Measurements from ENCODE around the gene NUP214. TPM values are rescaled to one million over a fixed set of nuclear protein-coding genes. Genes with fewer than 3 reads are reported as not detected.

The NUP214 gene
- 23.0 TPM for polyA plus RNA-seq

DNA sequence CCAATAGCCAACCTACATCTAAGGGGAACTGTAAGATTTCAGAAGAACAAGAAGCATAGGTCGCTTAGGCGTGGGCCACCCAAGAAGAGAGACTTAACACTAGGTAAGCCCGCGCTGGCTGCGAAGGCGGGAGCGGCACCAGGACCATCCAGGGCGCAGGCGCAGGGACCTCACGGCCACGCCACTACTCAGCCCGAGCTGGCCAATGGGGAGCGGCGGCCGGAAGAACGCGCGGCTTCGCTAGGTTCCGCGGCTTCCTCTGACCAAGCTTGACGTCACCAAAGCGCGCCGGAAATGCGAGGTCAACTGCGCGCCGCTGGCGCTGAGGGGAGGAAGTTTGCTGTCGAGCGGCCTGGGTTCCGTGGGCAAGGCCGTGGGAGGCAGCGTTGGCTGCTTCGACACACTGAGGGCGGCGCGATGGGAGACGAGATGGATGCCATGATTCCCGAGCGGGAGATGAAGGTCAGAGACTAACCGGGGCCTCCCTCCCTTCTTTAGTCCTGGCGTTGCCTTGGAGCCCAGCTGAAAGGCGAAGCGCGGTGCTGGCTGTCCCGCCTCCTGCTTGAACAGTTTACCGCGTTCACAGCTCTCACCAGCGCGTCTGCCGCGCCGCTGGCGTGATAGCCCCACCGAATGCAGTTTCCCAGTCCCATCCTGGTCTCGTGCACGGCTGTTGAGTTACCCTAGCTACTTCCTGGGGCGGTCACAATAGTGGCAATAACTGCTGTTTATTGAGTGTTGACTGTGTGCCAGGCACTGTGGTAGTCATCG, at the start of gene NUP214:
TSS of gene NUP214 (plus strand) at position 299 of the 771 bp plus-strand sequence. CDS start at position 418, 119 bp downstream.
- peak within 1 kb of the TSS; percentile 93 to 99 (median 97) for H3K27ac Mint-ChIP-seq
- H3K27me3 Mint-ChIP-seq, result no peaks in the 10 kb centered on the region
- H3K4me1 Mint-ChIP-seq, result peaks cover 17 to 20% (median 18%) of the 10 kb centered on the region in 3 donors
- peak within 1 kb of the TSS; percentile 95 to 99 (median 99) for H3K4me3 Mint-ChIP-seq
- H3K36me3 Mint-ChIP-seq, result no peaks in the 10 kb centered on the region
- H3K9me3 Mint-ChIP-seq, result no peaks in the 10 kb centered on the region

DNA sequence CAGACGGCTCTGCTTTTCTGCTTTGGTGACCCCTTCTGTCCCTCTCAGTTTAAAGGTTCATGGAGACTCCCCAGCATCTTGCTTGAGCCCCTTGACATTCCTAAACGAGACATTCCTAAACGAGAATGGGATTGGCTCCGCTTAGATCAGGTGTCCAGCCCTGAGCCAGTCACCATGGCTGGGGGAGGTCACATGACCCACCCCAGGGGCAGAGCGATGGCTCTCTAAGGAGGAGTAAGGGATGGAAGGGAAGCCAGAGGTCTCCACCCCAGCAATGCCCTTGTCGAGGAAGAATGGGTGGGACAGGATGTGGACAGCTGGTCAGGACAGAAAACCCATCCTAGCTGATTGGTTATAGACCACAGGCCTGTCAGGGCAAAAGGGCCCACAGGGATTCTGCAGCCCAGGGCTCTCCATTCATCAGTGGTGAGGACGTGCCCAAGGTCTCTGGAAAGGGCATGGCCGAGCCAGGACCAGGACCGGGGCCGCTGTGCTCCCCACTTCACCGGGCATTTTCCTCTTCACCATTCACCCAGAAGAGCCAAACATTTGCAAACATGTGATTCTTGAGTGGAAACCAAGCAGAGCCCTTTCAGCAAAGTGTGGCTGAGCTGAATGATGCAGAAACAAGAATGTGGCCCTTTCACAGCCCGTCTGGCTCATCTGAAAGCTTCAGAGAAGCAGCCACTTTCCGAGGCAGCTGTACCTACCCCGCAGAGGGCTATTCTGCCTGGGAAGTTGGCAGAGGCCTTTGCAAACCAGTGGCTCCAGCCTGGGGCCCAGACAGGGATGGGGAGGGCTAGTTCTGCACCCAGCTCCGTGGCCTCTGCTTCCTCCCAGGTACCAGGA, 48.8 kb upstream of the NUP214 start:
- Mint-ChIP-seq H3K9me3 (no peaks in the 10 kb centered on the region), H3K27ac (no peak overlapping the region), H3K4me1 (no peaks in the 10 kb centered on the region), H3K36me3 (no peaks in the 10 kb centered on the region), H3K4me3 (no peak overlapping the region), H3K27me3 (peaks cover 1% of the 10 kb centered on the region)

DNA sequence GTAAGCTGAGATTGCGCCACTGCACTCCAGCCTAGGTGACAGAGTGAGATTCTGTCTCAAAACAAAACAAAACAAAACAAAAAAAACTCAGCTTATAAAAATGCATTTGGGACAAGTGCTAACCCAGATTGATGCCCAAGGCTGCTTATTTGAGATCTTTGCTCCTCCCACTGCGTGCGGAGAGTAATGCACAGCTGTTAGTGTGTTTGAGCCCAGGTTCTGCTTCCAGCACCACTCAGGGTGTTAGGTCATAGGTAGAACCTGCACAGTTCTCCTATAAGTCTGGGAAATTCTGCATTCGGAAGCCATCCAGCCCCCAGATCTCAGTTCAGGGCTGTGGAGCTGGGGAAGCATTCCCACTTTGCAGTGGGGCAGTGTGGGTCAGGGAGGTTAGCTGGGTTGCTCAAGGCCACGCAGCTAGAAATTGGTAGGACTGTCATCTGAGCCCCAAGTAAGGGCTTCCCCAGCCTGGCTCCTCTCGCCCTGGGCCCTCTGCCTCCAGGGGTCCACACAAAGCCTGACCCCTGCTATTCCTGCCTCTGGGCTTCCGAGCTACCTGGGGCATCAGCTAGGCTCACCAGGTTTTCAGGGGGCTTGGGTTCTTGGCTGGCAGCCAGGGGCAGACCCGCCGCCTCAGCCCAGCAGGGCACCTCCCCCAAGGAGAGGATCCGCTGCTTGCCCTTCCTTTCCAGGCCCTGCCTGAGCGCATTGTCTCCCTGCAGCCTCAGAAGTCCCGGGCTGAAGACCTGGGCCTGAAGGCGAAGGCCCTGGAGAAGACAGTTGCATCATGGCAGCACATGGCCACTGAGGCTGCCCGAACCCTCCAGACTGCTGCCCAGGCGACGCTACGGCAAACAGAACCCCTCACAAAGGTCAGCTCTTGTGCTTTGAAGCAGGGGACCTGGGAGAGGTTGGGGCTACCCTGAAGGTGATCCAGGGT, 46.7 kb upstream of the NUP214 start:
- Mint-ChIP-seq H3K4me3 (no peak overlapping the region), H3K9me3 (no peaks in the 10 kb centered on the region), H3K36me3 (no peaks in the 10 kb centered on the region), H3K27me3 (peaks cover 3% of the 10 kb centered on the region), H3K4me1 (no peaks in the 10 kb centered on the region), H3K27ac (peak overlapping the region in 1 of 3 donors; percentile 69)

DNA sequence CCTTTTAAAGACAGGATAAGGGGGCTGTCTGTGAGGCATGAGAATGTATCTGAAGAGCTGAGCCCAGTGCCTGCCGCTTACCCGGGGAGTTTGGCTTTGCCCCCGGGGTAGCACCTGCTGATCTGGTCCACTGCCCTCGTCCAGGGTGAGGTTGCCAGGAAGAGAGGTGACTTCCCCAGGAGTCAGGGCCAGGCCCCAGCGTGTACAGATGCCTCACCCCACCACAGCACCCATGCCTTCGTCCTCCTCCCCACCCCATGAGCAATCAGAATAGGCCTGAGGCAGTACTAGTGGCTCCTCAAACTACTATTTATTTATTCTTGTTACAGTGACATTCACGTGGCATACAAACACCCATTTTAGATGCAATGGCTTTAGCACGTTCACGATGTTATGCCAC, 44.8 kb upstream of the NUP214 start:
- H3K36me3 Mint-ChIP-seq, result no peaks in the 10 kb centered on the region
- no peak overlapping the region for H3K27ac Mint-ChIP-seq
- H3K9me3 Mint-ChIP-seq, result no peaks in the 10 kb centered on the region
- H3K27me3 Mint-ChIP-seq, result peaks cover 3% of the 10 kb centered on the region
- H3K4me3 Mint-ChIP-seq, result no peak overlapping the region
- H3K4me1 Mint-ChIP-seq, result peaks cover 0 to 3% (median 1%) of the 10 kb centered on the region in 3 donors

DNA sequence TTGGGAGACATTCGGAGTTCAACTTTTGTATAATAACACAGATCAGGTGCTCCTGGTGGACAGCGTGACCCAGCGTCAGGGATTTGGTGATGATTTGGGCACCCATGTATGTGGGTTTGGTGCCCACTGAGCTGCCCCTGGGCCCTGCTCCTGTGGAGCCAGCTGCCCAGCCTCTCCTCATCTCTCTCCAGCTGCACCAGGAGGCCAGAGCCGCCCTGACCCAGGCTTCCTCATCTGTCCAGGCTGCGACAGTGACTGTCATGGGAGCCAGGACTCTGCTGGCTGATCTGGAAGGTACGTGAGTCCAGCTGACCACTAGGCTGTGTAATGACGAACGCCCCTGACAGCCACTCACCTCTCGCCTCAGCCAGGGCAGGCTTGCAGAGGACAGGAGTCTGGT, 43.5 kb upstream of the NUP214 start:
- H3K27ac Mint-ChIP-seq, result no peak overlapping the region
- H3K4me3 Mint-ChIP-seq, result no peak overlapping the region
- no peaks in the 10 kb centered on the region for H3K9me3 Mint-ChIP-seq
- H3K4me1 Mint-ChIP-seq, result peaks cover 0 to 3% (median 1%) of the 10 kb centered on the region in 3 donors
- no peaks in the 10 kb centered on the region for H3K36me3 Mint-ChIP-seq
- peaks cover 3% of the 10 kb centered on the region for H3K27me3 Mint-ChIP-seq

DNA sequence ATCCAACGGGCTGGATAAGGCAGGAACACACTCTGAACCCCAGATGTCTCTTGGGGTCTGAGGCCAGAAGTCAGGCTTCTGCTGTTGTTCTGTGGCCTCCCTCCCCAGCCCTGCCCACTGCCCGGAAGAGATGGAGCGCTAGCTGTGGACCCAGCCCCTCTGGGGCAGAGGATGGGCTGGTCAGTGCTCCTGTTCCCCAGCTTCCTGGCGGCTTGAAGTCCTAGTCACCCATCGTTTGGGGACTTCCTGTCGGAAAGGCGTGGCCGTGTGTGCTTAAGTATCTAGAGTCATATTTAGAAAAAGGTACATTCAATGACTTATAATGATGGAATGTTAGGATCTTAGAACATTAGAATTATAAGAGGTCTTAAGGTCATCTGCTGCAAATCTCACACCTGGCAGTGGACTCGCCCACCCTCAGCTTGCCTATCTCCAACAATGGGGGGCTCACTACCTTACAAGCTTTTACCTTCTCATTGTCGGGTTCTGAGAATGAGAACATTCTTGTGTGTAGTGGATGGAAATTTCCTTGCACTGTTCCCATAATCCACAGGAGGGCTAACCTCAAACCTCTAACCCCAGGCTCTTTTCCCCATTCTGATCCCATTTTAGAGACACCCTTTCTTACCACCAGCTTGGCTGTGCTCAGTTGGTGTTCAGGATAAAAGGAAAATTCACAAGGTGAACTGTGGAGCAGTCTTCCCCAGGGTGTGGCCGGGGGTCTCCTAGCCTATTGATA, 42.4 kb upstream of the NUP214 start:
- Mint-ChIP-seq H3K9me3 (no peaks in the 10 kb centered on the region), H3K27me3 (peaks cover 3% of the 10 kb centered on the region), H3K4me3 (no peak overlapping the region), H3K27ac (no peak overlapping the region), H3K4me1 (peaks cover 0 to 3% (median 1%) of the 10 kb centered on the region in 3 donors), H3K36me3 (no peaks in the 10 kb centered on the region)

DNA sequence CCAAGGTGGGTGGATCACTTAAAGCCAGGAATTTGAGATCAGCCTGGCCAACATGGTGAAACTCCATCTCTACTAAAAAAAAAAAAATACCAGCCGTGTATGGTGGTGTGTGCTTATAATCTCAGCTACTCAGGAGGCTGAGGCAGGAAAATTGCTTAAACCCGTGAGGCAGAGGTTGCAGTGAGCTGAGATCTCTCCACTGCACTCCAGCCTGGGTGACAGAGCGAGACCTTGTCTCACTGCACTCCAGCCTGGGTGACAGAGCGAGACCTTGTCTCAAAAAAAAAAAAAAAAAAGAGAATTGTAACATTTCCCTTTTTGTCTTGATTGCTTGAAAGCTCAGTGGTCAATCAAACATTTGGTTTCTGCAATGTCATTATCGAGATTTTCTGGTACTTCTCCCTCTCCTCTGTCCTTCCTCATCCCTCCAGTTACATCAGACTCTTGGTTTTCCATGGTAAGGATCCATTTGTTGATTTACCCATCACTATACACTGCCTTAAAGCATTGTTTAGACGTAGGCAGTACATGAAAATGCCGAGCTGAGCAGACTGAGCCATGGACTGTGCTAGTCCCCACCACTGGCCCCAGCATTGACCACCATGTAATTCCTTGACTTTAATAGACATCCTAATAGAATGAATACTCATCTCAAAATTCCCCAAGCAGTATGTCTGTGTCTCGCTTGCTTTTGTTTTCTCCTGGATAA, 40.6 kb upstream of the NUP214 start:
- Mint-ChIP-seq H3K27me3 (peaks cover 2% of the 10 kb centered on the region), H3K36me3 (no peaks in the 10 kb centered on the region), H3K4me1 (peaks cover 0 to 3% (median 1%) of the 10 kb centered on the region in 3 donors), H3K4me3 (no peak overlapping the region), H3K9me3 (no peaks in the 10 kb centered on the region), H3K27ac (peak overlapping the region in 1 of 3 donors; percentile 80)

DNA sequence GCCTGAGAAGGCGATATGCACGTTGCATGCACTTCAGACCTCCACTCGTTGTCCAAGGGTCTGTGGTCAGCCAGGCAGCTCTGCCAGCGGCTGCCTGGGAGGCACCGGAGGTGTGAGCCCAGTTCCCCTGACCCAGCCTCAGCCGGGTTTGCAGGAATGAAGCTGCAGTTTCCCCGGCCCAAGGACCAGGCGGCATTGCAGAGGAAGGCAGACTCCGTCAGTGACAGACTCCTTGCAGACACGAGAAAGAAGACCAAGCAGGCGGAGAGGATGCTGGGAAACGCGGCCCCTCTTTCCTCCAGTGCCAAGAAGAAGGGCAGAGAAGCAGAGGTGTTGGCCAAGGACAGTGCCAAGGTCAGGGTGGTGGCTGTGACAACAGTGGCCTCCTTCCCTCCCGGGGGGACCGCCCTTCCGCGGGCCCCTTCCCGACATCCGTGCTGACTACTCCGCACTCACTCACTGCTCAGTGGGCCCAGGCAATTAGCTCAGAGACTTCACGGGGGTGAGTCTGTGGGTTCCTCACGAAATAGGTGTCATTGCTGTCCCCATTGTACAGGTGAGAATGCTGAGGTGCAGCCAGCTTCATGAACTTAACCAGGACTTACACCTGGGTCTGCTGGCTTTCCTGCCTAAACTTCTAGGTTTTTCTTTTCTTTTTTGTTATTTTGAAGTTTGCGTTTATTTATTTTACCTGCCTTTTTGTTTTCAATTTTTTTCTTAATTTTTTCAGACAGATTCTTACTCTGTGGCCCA, 39.8 kb upstream of the NUP214 start:
- H3K4me3 Mint-ChIP-seq, result no peak overlapping the region
- peak overlapping the region in 1 of 3 donors; percentile 80 for H3K27ac Mint-ChIP-seq
- no peaks in the 10 kb centered on the region for H3K36me3 Mint-ChIP-seq
- H3K9me3 Mint-ChIP-seq, result no peaks in the 10 kb centered on the region
- peaks cover 2% of the 10 kb centered on the region for H3K27me3 Mint-ChIP-seq
- H3K4me1 Mint-ChIP-seq, result peaks cover 0 to 3% (median 1%) of the 10 kb centered on the region in 3 donors

DNA sequence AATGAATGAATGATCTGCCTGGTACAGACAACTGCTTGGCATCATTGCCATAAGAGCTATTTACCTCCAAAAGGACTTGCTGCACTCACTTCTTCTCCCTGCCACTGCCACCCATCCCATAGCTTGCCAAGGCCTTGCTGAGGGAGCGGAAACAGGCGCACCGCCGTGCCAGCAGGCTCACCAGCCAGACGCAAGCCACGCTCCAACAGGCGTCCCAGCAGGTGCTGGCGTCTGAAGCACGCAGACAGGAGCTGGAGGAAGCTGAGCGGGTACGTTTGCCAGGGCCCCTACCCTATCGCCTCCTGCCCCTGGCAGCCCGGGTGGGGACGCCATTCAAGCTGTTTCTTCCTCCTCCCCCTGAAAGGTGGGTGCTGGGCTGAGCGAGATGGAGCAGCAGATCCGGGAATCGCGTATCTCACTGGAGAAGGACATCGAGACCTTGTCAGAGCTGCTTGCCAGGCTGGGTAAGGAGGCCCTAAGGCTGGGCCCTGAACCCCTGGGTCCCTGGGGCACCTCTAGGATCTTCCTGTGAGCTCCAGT, 38.0 kb upstream of the NUP214 start:
- Mint-ChIP-seq H3K4me3 (no peak overlapping the region), H3K27me3 (no peaks in the 10 kb centered on the region), H3K4me1 (peaks cover 0 to 3% (median 1%) of the 10 kb centered on the region in 3 donors), H3K36me3 (no peaks in the 10 kb centered on the region), H3K9me3 (no peaks in the 10 kb centered on the region), H3K27ac (no peak overlapping the region)

DNA sequence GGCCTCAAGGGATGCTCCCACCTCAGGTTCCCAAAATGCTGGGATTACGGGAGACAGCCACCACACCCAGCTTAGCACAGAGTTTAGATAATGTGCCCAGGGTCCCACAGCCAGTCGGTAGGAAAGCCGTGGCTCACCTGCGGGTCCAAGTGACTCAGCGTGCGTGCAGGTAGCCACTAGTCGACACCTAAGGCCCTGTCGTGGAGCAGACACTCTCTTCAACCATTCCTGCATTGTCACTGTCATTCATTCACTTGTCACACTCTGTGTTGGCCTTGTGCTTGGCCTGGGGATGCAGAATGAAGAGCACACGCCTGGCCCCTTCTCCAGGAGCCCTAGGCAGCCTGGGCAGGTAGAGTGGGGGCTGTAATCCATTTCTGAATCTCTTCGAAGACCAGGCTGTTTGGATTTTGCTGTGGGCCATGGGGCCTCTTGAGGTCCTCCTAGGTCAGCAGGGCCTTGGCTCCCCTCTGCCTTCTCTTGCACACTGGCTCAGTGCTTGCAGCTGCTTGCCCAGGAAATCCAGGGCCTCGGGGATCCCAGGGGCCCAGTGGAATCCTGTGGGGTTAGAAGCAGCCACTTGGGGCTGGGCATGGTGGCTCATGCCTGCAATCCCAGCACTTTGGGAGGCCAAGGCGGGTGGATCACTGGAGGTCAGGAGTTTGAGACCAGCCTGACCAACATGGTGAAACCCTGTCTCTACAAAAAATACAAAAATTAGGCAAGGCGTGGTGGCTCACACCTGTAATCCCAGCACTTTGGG, 35.2 kb upstream of the NUP214 start:
- H3K27me3 Mint-ChIP-seq, result peaks cover 8% of the 10 kb centered on the region
- no peaks in the 10 kb centered on the region for H3K9me3 Mint-ChIP-seq
- no peaks in the 10 kb centered on the region for H3K36me3 Mint-ChIP-seq
- H3K4me3 Mint-ChIP-seq, result no peak overlapping the region
- no peaks in the 10 kb centered on the region for H3K4me1 Mint-ChIP-seq
- H3K27ac Mint-ChIP-seq, result peak overlapping the region in 1 of 3 donors; percentile 10

DNA sequence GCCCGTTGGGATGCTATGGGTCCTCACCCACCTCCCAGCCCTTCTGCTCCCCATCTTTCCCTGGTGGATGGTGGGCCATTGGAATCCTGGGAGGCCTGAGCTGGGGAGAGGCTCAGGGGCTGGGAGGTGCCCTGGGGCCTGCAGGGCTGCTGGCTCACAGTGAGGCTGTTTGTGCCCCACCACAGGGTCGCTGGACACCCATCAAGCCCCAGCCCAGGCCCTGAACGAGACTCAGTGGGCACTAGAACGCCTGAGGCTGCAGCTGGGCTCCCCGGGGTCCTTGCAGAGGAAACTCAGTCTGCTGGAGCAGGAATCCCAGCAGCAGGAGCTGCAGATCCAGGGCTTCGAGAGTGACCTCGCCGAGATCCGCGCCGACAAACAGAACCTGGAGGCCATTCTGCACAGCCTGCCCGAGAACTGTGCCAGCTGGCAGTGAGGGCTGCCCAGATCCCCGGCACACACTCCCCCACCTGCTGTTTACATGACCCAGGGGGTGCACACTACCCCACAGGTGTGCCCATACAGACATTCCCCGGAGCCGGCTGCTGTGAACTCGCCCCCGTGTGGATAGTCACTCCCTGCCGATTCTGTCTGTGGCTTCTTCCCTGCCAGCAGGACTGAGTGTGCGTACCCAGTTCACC, 33.9 kb upstream of the NUP214 start:
- H3K9me3 Mint-ChIP-seq, result no peaks in the 10 kb centered on the region
- peaks cover 0 to 4% (median 3%) of the 10 kb centered on the region in 3 donors for H3K4me1 Mint-ChIP-seq
- H3K27ac Mint-ChIP-seq, result no peak overlapping the region
- no peak overlapping the region for H3K4me3 Mint-ChIP-seq
- peaks cover 1% of the 10 kb centered on the region for H3K36me3 Mint-ChIP-seq
- H3K27me3 Mint-ChIP-seq, result peaks cover 17% of the 10 kb centered on the region

DNA sequence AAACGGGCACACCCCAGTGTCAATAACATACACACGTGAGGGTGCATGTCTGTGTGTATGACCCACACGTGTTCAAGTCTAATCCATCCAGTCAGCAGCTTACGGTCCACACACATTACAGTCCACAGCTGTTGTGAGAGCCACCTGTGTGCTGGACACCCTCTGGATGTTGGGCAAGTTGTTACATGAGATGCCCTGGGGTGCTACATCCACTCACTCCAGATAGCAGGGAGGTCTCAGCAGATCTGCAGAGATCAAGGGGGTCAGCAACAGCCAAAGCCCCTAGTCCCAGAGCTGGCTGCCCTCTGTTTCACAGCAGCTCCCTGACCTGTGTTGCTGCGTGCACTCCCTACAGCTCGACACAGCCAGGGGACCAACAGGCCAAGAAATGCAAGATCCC, 33.4 kb upstream of the NUP214 start:
- Mint-ChIP-seq H3K27me3 (peaks cover 19% of the 10 kb centered on the region), H3K27ac (no peak overlapping the region), H3K36me3 (peaks cover 1% of the 10 kb centered on the region), H3K4me3 (no peak overlapping the region), H3K4me1 (peaks cover 0 to 4% (median 3%) of the 10 kb centered on the region in 3 donors), H3K9me3 (no peaks in the 10 kb centered on the region)
